HCT116 (cell line): ENCODE data around the gene FAH.

ENCODE experiments used
- CEBPB ChIP-seq: IDR thresholded peaks from 2 replicates; pipeline ENCODE4 v1.6.1; 2012; ENCODE audit warnings: low read depth
- CTCF ChIP-seq, 3 experiments: fragments of 200-600 bp in 1 of 3; sonication (generic) in 1 of 3; IDR thresholded peaks in 2 of 3; conservative IDR thresholded peaks in 1 of 3; 2 replicates each; pipeline ENCODE4 v1.5.1; 2012 to 2017; ENCODE audit warnings: low read depth in 2 of 3, low read length in 2 of 3, antibody characterized with exemption in 1 of 3, borderline replicate concordance in 1 of 3, control low read depth in 1 of 3, mild to moderate bottlenecking in 1 of 3, mixed read lengths in 1 of 3, mixed run types in 1 of 3, moderate library complexity in 1 of 3; ENCODE audit not compliant: insufficient read depth in 1 of 3
- JUND ChIP-seq: IDR thresholded peaks from 2 replicates; pipeline ENCODE4 v1.6.1; 2012
- POLR2A ChIP-seq: IDR thresholded peaks from 2 replicates; pipeline ENCODE4 v1.7.0; 2011; ENCODE audit warnings: borderline replicate concordance; ENCODE audit not compliant: insufficient read depth, insufficient read length; ENCODE audit errors: extremely low read depth
- ZBTB33 ChIP-seq: IDR thresholded peaks from 2 replicates; pipeline ENCODE4 v1.6.1; 2011; ENCODE audit warnings: mild to moderate bottlenecking, low read length, moderate library complexity; ENCODE audit not compliant: insufficient replicate concordance; ENCODE audit errors: extremely low read depth
- TF ChIP-seq, protein P1 (sequence below): IDR thresholded peaks from 2 replicates; pipeline ENCODE4 v1.6.1; 2012

GRCh38 chr15:80157215-80157614, 4.4 kb downstream of the FAH start:
- TF ChIP-seq, protein P1, sequence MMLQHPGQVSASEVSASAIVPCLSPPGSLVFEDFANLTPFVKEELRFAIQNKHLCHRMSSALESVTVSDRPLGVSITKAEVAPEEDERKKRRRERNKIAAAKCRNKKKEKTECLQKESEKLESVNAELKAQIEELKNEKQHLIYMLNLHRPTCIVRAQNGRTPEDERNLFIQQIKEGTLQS = no peak
- TF ChIP-seq CTCF (IDR thresholded peaks at IDR 0.05 in 2 of 3, conservative IDR thresholded peaks at IDR 0.05 in 1 of 3; ENCODE audit: borderline replicate concordance in 1 of 3, insufficient read depth in 1 of 3, low read depth in 2 of 3, low read length in 2 of 3) (no peak), POLR2A (no peak), ZBTB33 (no peak), CEBPB (no peak), JUND (no peak)
